OCI-LY7 (cell line): Measurements from ENCODE around the gene CLMP.

Experiments
- EZH2phosphoT487 ChIP-seq: fragments of 200-600 bp; sonication (generic); IDR thresholded peaks from 2 replicates; pipeline ENCODE4 v1.6.1; 2018; ENCODE audit warnings: low read depth, borderline replicate concordance, mild to moderate bottlenecking, mixed run types, antibody characterized with exemption, low read length, moderate library complexity, mixed read lengths
- TF ChIP-seq, protein P1 (sequence below): fragments of 200-600 bp; sonication (generic); conservative IDR thresholded peaks from 2 replicates; pipeline ENCODE4 v1.5.1; 2014; ENCODE audit warnings: mild to moderate bottlenecking, antibody characterized with exemption, low read length, moderate library complexity, mixed read lengths

DNA sequence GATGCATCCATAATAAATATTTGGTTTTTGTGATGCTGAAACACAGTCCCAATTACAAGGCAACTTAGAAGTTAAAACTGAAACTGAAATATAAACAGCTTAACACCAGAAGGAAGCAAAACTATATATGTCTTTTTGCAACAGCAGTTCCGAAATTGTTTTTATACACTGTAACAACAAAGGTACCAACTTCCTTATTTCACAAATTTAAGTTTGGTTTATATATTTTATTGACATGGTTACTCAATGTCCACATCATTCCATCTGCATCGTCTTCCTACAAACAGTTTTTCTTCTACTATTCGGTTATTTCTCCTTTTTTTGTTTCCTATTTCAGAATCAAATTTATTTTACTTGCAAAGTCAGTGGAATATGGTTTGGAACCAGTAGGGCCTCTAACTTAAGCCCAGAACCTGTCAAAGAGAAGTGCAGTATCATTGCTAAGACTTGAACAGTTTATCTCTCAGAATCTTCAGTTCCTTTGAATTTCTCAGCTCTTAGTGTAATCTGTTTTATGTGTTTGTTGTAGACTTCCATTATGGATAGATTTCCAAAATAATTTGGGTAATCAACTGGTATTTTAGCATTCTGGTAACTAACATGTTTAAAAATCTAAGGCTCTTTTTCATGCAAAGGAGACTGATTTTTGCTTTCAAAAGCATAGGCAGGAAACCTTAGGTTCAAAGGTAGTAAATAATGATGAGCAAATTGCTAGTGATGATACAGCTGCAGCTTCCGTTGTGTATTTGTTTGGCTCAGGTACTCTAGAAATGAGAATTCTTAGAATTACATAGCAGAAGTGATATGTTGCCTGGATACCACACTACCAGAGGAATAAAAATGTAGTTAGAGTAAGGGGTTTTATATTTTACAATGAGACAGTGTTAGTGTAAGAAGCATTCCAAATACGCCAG is 124.9 kb downstream of the CLMP start:
- TF ChIP-seq, protein P1, sequence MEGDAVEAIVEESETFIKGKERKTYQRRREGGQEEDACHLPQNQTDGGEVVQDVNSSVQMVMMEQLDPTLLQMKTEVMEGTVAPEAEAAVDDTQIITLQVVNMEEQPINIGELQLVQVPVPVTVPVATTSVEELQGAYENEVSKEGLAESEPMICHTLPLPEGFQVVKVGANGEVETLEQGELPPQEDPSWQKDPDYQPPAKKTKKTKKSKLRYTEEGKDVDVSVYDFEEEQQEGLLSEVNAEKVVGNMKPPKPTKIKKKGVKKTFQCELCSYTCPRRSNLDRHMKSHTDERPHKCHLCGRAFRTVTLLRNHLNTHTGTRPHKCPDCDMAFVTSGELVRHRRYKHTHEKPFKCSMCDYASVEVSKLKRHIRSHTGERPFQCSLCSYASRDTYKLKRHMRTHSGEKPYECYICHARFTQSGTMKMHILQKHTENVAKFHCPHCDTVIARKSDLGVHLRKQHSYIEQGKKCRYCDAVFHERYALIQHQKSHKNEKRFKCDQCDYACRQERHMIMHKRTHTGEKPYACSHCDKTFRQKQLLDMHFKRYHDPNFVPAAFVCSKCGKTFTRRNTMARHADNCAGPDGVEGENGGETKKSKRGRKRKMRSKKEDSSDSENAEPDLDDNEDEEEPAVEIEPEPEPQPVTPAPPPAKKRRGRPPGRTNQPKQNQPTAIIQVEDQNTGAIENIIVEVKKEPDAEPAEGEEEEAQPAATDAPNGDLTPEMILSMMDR = no peak
- no peak for TF ChIP-seq EZH2phosphoT487
